Rectal smooth muscle tissue (tissue), 1 donor: Measurements from ENCODE around the gene SNX25.

ENCODE experiments used
- H3K27ac ChIP-seq: one replicate; pipeline ENCODE4 v1.7.0; 2013; ENCODE audit warnings: low read depth, low read length, inconsistent platforms
- H3K27me3 ChIP-seq: one replicate; pipeline ENCODE4 v1.7.0; 2013; ENCODE audit warnings: low read length; ENCODE audit not compliant: control insufficient read depth, insufficient read depth
- H3K36me3 ChIP-seq: one replicate; pipeline ENCODE4 v1.7.0; 2013; ENCODE audit warnings: low read length; ENCODE audit not compliant: control insufficient read depth, insufficient read depth
- H3K4me1 ChIP-seq: one replicate; pipeline ENCODE4 v1.7.0; 2013; ENCODE audit warnings: low read length; ENCODE audit not compliant: control insufficient read depth, insufficient read depth
- H3K4me3 ChIP-seq: one replicate; pipeline ENCODE4 v1.7.0; 2013; ENCODE audit warnings: low read length
- H3K9ac ChIP-seq: one replicate; pipeline ENCODE4 v1.7.0; 2013; ENCODE audit warnings: low read length

SNX25 gene

DNA sequence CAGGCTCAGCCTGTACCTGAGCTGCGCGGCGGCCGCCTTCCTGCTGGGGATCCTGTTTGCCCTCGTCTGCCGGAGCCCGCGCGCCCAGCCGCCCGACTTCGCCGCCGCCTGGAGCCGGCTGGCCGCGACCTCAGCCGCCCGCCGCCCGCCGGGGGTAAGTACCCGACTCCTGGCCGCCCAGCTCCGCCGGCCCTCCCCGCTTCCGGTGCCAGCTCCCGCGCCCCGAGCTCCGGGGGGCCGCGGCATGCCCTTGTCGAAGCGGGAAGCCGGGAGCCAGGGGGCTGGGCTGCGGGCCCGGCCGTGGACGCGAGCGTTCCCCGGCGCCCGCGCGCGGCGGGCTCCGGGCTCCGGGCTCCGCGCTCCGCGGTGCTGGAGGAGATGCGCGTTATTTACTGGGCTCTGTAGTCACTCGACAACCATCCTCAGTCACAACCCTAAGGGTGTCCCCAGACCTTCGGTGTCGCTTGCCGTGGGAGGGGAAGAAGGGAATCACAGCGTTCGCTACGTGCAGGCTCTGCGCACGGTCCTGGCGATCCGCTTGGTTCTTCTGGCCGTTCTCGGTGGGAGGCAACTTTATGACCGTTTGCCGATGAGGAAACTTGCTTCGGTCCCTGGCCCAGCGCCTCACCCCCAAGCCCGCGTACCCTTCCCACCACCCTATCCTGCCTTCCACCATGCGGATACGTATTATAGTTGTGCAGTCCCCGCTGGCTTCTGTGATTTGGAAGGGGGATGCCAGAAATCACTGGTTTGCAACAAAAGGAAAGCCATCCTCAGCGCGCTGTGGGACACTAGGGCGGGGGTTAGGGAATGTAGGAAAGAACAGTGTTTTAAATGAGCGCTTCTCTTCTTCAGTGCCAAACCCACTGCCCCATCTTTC is 944 bp downstream of the SNX25 start:
- Histone ChIP-seq H3K4me3 (peak overlapping the region; percentile 98), H3K36me3 (no peaks in the 10 kb centered on the region), H3K27me3 (no peaks in the 10 kb centered on the region), H3K27ac (peak overlapping the region; percentile 81), H3K9ac (peak overlapping the region; percentile 74), H3K4me1 (peaks cover 3% of the 10 kb centered on the region)

DNA sequence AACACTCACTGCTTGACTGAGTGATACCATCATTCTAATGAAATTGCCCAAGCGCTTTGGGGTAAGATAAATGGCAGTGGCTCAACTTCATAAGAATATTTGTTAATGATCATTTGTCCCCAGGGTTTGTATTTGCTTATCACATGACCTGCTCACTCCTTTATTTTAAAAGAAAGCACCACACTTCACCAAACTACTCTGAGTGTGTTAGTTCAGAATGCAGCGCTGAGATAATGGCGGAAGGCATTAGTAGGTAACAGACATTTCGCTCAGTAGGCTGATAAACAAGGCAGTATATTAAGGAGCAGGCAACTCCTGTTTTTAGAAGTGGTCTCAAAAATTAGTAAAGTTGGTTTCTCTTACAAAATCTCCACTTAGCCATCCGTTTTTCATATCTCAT is 1.6 kb downstream of the SNX25 start:
- H3K4me1 ChIP-seq, result peaks cover 3% of the 10 kb centered on the region
- peak overlapping the region; percentile 98 for H3K4me3 ChIP-seq
- H3K9ac ChIP-seq, result no peak overlapping the region
- no peaks in the 10 kb centered on the region for H3K36me3 ChIP-seq
- H3K27me3 ChIP-seq, result no peaks in the 10 kb centered on the region
- H3K27ac ChIP-seq, result peak overlapping the region; percentile 81

GRCh38 chr4:185211641-185212040 is 2.2 kb downstream of the SNX25 start:
- no peaks in the 10 kb centered on the region for H3K27me3 ChIP-seq
- H3K4me1 ChIP-seq, result peaks cover 3% of the 10 kb centered on the region
- no peak overlapping the region for H3K4me3 ChIP-seq
- H3K36me3 ChIP-seq, result no peaks in the 10 kb centered on the region
- no peak overlapping the region for H3K9ac ChIP-seq
- no peak overlapping the region for H3K27ac ChIP-seq

- Histone ChIP-seq H3K9ac (no peak overlapping the region), H3K4me1 (peaks cover 3% of the 10 kb centered on the region), H3K27me3 (no peaks in the 10 kb centered on the region), H3K4me3 (no peak overlapping the region), H3K36me3 (no peaks in the 10 kb centered on the region), H3K27ac (no peak overlapping the region)
Observed at GRCh38 chr4:185212581-185212980, 3.2 kb downstream of the SNX25 start.

DNA sequence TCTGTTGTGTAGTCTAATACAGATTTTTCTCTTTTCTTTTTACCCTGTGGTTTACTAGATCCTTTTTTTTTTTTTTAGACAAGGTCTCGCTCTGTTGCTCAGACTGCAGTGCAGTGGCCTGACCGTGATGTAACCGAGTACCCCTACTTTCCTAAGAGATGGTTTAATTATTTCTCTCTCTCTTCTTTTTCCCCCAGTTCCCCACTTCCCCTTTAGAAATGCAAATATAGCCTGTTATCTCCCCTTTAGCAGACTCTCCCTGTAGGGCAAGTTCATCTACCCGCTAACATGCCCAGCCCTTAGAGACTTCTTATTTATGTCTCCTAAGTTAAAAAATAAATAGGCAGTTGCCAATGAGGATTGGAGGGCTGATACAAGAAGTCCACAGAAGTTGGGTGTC is 4.5 kb downstream of the SNX25 start:
- H3K4me1 ChIP-seq, result peaks cover 3% of the 10 kb centered on the region
- H3K36me3 ChIP-seq, result no peaks in the 10 kb centered on the region
- H3K4me3 ChIP-seq, result no peak overlapping the region
- H3K27ac ChIP-seq, result no peak overlapping the region
- H3K9ac ChIP-seq, result no peak overlapping the region
- no peaks in the 10 kb centered on the region for H3K27me3 ChIP-seq

DNA sequence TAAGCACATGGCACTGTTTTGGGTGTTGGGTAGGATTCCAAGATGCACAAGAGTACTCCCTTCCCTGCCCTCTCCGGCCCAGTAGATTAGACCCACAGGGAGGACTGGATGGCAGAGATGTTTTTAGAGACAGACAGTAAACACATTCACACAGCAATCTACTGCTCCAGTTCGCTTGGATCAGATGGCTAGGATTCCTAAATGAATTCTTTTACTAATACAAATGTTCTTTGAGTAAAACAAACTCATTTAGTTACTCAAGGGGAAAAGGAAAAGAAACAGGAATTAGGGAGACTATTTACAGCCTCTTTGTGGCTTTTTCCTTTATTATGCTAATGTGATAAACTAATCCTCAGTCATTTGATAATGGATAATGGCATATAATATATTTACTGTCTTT is 5.9 kb downstream of the SNX25 start:
- Histone ChIP-seq H3K9ac (no peak overlapping the region), H3K4me3 (no peak overlapping the region), H3K36me3 (no peaks in the 10 kb centered on the region), H3K27me3 (no peaks in the 10 kb centered on the region), H3K4me1 (peaks cover 8% of the 10 kb centered on the region), H3K27ac (no peak overlapping the region)

DNA sequence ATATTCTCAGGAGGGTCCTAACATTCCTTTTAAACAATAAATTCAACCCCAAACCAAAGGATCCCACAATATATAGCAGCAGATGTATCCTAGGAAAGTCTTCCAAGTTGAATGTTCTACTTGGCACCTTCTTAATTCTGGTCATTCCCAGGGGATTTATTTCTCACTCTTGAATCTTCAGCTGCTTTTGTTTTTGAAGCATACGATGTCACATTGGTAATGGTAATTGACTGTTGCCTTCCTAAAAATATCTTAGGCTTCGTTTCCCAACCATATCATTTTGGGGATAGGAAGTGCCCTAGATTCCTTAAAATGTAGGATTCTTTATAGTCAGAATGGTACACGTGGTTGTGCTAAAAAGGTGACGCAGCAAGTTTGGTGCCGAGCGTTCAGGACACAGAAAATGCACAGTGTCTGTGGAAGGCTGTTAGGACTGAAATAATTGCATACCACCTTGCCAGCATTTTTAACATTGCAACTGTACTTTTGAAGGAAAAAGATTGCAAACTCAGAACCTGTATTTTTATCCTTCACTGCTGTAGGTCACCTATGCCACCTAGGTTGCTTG is 8.1 kb downstream of the SNX25 start:
- Histone ChIP-seq H3K9ac (no peak overlapping the region), H3K27ac (no peak overlapping the region), H3K36me3 (no peaks in the 10 kb centered on the region), H3K4me1 (peaks cover 8% of the 10 kb centered on the region), H3K4me3 (no peak overlapping the region), H3K27me3 (no peaks in the 10 kb centered on the region)

DNA sequence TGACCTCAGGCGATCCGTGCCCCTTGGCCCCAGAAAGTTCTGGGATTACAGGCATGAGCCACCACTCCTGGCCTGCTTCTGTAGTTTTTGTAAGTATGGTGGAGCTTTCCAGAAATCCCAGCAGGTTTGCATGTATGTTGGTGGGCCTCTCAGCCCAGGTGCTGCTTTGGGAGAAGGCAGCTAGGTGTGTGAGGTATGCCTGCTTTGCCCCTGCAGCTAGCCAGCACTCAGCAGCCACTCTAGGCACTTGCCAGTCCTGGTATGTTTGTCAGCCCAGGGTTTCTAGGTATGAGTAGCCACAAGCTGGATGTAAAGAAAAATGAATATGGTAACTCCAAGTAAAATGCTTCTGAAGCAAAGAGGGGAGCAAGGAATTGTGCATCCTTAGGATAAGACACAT is 8.9 kb downstream of the SNX25 start:
- H3K27ac ChIP-seq, result no peak overlapping the region
- peaks cover 8% of the 10 kb centered on the region for H3K4me1 ChIP-seq
- H3K27me3 ChIP-seq, result no peaks in the 10 kb centered on the region
- no peak overlapping the region for H3K4me3 ChIP-seq
- H3K9ac ChIP-seq, result no peak overlapping the region
- H3K36me3 ChIP-seq, result no peaks in the 10 kb centered on the region

DNA sequence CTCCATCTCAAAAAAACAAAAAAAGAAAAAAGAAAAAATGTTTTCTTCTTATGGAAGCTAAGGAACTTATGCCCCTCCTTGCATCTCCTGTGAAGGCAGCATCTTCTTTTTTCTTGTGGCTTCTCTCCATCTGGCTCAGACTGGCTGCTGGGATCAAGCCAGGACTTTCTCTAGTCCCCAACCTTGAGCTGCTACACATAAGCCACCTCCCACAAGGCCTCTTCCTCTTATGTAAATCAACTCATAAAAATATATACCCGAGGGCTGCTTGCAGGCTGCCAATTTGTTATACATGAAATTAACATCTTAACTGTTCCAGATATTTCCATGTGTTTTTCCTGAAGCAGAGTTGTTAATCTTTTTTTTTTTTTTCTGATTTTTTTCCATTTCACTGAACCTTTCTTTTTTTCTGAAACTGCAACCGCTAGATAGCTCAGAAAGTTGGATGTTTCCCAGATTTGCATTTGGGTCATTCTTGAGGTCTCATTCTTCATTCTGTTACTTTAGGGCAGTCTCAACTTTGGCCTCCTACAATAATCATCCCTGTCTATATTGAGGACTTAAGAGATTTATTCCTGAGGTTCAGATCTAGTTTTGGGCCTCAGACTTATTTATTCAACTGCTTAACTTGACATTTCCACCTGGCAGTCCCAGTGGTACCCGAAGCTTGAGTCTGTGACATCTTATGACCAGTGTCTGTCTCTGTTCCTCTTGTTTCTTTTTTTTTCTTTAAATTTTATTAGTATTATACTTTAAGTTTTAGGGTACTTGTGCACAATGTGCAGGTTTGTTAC is 10.3 kb downstream of the SNX25 start:
- no peaks in the 10 kb centered on the region for H3K27me3 ChIP-seq
- H3K4me1 ChIP-seq, result peaks cover 8% of the 10 kb centered on the region
- H3K4me3 ChIP-seq, result no peak overlapping the region
- peak overlapping the region; percentile 61 for H3K27ac ChIP-seq
- no peak overlapping the region for H3K9ac ChIP-seq
- H3K36me3 ChIP-seq, result no peaks in the 10 kb centered on the region

GRCh38 chr4:185221491-185221890 is 12.1 kb downstream of the SNX25 start:
- no peak overlapping the region for H3K4me3 ChIP-seq
- no peak overlapping the region for H3K27ac ChIP-seq
- H3K4me1 ChIP-seq, result peaks cover 8% of the 10 kb centered on the region
- no peak overlapping the region for H3K9ac ChIP-seq
- no peaks in the 10 kb centered on the region for H3K36me3 ChIP-seq
- H3K27me3 ChIP-seq, result no peaks in the 10 kb centered on the region

DNA sequence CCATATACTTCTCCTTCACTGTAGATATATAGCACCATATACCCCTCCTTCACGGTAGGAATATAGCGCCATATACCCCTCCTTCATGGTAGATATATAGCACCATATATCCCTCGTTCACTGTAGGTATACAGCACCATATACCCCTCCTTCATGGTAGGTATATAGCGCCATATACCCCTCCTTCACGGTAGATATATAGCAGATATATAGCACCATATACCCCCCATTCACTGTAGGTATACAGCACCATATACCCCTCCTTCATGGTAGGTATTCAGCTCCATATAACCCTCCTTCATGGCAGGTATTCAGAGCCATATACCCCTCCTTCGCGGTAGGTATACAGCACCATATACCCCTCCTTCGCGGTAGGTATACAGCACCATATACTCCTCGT is 12.5 kb downstream of the SNX25 start:
- H3K36me3 ChIP-seq, result no peaks in the 10 kb centered on the region
- peaks cover 8% of the 10 kb centered on the region for H3K4me1 ChIP-seq
- H3K4me3 ChIP-seq, result no peak overlapping the region
- no peak overlapping the region for H3K27ac ChIP-seq
- H3K9ac ChIP-seq, result no peak overlapping the region
- H3K27me3 ChIP-seq, result no peaks in the 10 kb centered on the region

GRCh38 chr4:185222598-185222997 is 13.2 kb downstream of the SNX25 start:
- Histone ChIP-seq H3K4me3 (no peak overlapping the region), H3K36me3 (no peaks in the 10 kb centered on the region), H3K4me1 (peaks cover 8% of the 10 kb centered on the region), H3K27ac (no peak overlapping the region), H3K27me3 (no peaks in the 10 kb centered on the region), H3K9ac (no peak overlapping the region)
